Measurements from ENCODE around the gene TUBA1A.

The TUBA1A gene

DNA sequence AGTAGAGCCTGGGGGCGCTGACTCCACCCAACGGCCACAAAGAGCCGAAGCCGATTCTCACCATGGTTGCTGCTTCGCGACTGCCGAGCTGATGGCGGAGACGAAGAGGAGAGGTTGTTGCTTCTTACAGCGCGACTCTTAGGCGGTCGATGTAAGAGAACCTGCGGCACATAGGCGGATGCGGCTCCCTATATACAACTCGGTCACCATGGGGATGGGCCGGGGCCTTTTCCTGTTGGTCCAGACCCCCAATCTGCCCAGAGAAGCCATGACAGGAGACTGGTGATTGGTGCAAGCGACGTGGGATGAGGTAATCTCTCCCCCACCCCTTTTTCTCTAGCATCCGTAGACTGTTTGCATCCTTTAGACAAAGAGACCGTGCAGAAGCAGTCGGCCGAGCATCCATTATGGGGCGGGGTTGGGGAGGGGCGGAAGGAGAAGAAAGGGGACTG is at the start of gene TUBA1A (continued):
- TF ChIP-seq MYNN (tag by site-specific recombination; IDR thresholded peaks at IDR 0.05; ENCODE audit: borderline replicate concordance) (no peak), HOXD13 (CRISPR knock-in tag; IDR thresholded peaks at IDR 0.05; ENCODE audit: borderline replicate concordance) (no peak), ZSCAN30 (tag by site-specific recombination; IDR thresholded peaks at IDR 0.05) (no peak), YY1 (tag by site-specific recombination; IDR thresholded peaks at IDR 0.05) (no peak), ZNF555 (tag by site-specific recombination; conservative IDR thresholded peaks at IDR 0.05) (no peak), ZNF658 (tag by site-specific recombination; IDR thresholded peaks at IDR 0.05) (no peak), FEZF1 (tag by site-specific recombination; IDR thresholded peaks at IDR 0.05) (no peak), ZFHX2 (tag by site-specific recombination; conservative IDR thresholded peaks at IDR 0.05) (no peak), KLF8 (tag by site-specific recombination; IDR thresholded peaks at IDR 0.05) (peak; percentile 66), ZNF214 (tag by site-specific recombination; IDR thresholded peaks at IDR 0.05; ENCODE audit: borderline replicate concordance) (no peak), ZNF140 (tag by site-specific recombination; IDR thresholded peaks at IDR 0.05) (no peak), HOXC10 (CRISPR knock-in tag; IDR thresholded peaks at IDR 0.05) (no peak), ZNF114 (tag by site-specific recombination; IDR thresholded peaks at IDR 0.05) (no peak), ZEB2 (tag by site-specific recombination; IDR thresholded peaks at IDR 0.05) (no peak; the same call in 1 of the 2 replicates), KLF9 (tag by site-specific recombination; IDR thresholded peaks at IDR 0.05; ENCODE audit: low read depth) (peak; percentile 57; the same call in 1 of the 2 replicates), ZIC2 (tag by site-specific recombination; IDR thresholded peaks at IDR 0.05) (no peak), ZNF621 (tag by site-specific recombination; IDR thresholded peaks at IDR 0.05) (no peak), GFI1B (tag by site-specific recombination; IDR thresholded peaks at IDR 0.05) (no peak), ZNF146 (tag by site-specific recombination; IDR thresholded peaks at IDR 0.05) (no peak), ZNF610 (tag by site-specific recombination; IDR thresholded peaks at IDR 0.05; ENCODE audit: borderline replicate concordance) (no peak)
- TF ChIP-seq, protein P1, sequence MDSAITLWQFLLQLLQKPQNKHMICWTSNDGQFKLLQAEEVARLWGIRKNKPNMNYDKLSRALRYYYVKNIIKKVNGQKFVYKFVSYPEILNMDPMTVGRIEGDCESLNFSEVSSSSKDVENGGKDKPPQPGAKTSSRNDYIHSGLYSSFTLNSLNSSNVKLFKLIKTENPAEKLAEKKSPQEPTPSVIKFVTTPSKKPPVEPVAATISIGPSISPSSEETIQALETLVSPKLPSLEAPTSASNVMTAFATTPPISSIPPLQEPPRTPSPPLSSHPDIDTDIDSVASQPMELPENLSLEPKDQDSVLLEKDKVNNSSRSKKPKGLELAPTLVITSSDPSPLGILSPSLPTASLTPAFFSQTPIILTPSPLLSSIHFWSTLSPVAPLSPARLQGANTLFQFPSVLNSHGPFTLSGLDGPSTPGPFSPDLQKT (IDR thresholded peaks at IDR 0.05; ENCODE audit: borderline replicate concordance, low read depth, low read length), result no peak
- TF ChIP-seq, protein P2, sequence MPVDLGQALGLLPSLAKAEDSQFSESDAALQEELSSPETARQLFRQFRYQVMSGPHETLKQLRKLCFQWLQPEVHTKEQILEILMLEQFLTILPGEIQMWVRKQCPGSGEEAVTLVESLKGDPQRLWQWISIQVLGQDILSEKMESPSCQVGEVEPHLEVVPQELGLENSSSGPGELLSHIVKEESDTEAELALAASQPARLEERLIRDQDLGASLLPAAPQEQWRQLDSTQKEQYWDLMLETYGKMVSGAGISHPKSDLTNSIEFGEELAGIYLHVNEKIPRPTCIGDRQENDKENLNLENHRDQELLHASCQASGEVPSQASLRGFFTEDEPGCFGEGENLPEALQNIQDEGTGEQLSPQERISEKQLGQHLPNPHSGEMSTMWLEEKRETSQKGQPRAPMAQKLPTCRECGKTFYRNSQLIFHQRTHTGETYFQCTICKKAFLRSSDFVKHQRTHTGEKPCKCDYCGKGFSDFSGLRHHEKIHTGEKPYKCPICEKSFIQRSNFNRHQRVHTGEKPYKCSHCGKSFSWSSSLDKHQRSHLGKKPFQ (tag by site-specific recombination; IDR thresholded peaks at IDR 0.05), result no peak
- TF ChIP-seq, protein P3, sequence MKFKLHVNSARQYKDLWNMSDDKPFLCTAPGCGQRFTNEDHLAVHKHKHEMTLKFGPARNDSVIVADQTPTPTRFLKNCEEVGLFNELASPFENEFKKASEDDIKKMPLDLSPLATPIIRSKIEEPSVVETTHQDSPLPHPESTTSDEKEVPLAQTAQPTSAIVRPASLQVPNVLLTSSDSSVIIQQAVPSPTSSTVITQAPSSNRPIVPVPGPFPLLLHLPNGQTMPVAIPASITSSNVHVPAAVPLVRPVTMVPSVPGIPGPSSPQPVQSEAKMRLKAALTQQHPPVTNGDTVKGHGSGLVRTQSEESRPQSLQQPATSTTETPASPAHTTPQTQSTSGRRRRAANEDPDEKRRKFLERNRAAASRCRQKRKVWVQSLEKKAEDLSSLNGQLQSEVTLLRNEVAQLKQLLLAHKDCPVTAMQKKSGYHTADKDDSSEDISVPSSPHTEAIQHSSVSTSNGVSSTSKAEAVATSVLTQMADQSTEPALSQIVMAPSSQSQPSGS (tag by site-specific recombination; IDR thresholded peaks at IDR 0.05; ENCODE audit: low read depth), result peak; percentile 93
- TF ChIP-seq, protein P4, sequence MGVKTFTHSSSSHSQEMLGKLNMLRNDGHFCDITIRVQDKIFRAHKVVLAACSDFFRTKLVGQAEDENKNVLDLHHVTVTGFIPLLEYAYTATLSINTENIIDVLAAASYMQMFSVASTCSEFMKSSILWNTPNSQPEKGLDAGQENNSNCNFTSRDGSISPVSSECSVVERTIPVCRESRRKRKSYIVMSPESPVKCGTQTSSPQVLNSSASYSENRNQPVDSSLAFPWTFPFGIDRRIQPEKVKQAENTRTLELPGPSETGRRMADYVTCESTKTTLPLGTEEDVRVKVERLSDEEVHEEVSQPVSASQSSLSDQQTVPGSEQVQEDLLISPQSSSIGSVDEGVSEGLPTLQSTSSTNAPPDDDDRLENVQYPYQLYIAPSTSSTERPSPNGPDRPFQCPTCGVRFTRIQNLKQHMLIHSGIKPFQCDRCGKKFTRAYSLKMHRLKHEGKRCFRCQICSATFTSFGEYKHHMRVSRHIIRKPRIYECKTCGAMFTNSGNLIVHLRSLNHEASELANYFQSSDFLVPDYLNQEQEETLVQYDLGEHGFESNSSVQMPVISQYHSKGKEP (tag by site-specific recombination; IDR thresholded peaks at IDR 0.05), result no peak; the same call in 1 of the 2 replicates
- TF ChIP-seq, protein P5, sequence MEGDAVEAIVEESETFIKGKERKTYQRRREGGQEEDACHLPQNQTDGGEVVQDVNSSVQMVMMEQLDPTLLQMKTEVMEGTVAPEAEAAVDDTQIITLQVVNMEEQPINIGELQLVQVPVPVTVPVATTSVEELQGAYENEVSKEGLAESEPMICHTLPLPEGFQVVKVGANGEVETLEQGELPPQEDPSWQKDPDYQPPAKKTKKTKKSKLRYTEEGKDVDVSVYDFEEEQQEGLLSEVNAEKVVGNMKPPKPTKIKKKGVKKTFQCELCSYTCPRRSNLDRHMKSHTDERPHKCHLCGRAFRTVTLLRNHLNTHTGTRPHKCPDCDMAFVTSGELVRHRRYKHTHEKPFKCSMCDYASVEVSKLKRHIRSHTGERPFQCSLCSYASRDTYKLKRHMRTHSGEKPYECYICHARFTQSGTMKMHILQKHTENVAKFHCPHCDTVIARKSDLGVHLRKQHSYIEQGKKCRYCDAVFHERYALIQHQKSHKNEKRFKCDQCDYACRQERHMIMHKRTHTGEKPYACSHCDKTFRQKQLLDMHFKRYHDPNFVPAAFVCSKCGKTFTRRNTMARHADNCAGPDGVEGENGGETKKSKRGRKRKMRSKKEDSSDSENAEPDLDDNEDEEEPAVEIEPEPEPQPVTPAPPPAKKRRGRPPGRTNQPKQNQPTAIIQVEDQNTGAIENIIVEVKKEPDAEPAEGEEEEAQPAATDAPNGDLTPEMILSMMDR (tag by site-specific recombination; IDR thresholded peaks at IDR 0.05), result no peak
- TF ChIP-seq, protein P6, sequence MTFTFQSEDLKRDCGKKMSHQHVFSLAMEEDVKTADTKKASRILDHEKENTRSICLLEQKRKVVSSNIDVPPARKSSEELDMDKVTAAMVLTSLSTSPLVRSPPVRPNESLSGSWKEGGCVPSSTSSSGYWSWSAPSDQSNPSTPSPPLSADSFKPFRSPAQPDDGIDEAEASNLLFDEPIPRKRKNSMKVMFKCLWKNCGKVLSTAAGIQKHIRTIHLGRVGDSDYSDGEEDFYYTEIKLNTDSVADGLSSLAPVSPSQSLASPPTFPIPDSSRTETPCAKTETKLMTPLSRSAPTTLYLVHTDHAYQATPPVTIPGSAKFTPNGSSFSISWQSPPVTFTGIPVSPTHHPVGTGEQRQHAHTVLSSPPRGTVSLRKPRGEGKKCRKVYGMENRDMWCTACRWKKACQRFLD (tag by site-specific recombination; IDR thresholded peaks at IDR 0.05), result no peak
